G401.6 (cell line): ENCODE data around the gene CCDC127.
"Not testable (repeated sequence)": the region's sequence is repeated elsewhere in the genome, so short reads cannot be mapped to it uniquely, and the experiment has no call there.

ENCODE experiments used
- FAIRE-seq: peaks from 2 replicates; lab custom pipeline; 2012; peaks lifted over from hg19 to GRCh38; lab: Jason Lieb, UNC

Gene CCDC127

GRCh38 chr5:217494-218456 lies at the start of gene CCDC127, which contains the start of gene SDHA:
Gene CCDC127 (minus strand): TSS chr5:218153. CDS start chr5:216849, 1,304 bp downstream.
Gene SDHA (plus strand): TSS chr5:218320. CDS start chr5:218356, 36 bp downstream.
- FAIRE-seq, result not testable (repeated sequence)

GRCh38 chr5:267716-268115 lies 49.8 kb upstream of the CCDC127 start:
- no peak for FAIRE-seq

GRCh38 chr5:266311-267026 lies 48.5 kb upstream of the CCDC127 start:
- not testable (repeated sequence) for FAIRE-seq

- no peak for FAIRE-seq
These were observed 46.4 kb upstream of the CCDC127 start for GRCh38 chr5:264338-264737.

GRCh38 chr5:263275-263974 lies 45.5 kb upstream of the CCDC127 start:
- FAIRE-seq, result not testable (repeated sequence)

- FAIRE-seq, result no peak
These were observed 39.2 kb upstream of the CCDC127 start for GRCh38 chr5:257148-257547.

GRCh38 chr5:256347-256746 lies 38.4 kb upstream of the CCDC127 start:
- not testable (repeated sequence) for FAIRE-seq

- FAIRE-seq, result not testable (repeated sequence)
These were observed 37.2 kb upstream of the CCDC127 start for GRCh38 chr5:255116-255515.

- FAIRE-seq, result not testable (repeated sequence)
These were observed 36.4 kb upstream of the CCDC127 start for GRCh38 chr5:254322-254721.

- FAIRE-seq, result no peak
These were observed 34.6 kb upstream of the CCDC127 start for GRCh38 chr5:252546-252945.

- not testable (repeated sequence) for FAIRE-seq
These were observed 34.0 kb upstream of the CCDC127 start for GRCh38 chr5:251975-252374.

GRCh38 chr5:251538-251937 lies 33.6 kb upstream of the CCDC127 start:
- FAIRE-seq, result not testable (repeated sequence)

- FAIRE-seq, result not testable (repeated sequence)
These were observed 33.1 kb upstream of the CCDC127 start for GRCh38 chr5:251016-251415.

GRCh38 chr5:250396-250795 lies 32.4 kb upstream of the CCDC127 start:
- not testable (repeated sequence) for FAIRE-seq

GRCh38 chr5:245717-246116 lies 27.8 kb upstream of the CCDC127 start:
- FAIRE-seq, result not testable (repeated sequence)

- not testable (repeated sequence) for FAIRE-seq
These were observed 25.9 kb upstream of the CCDC127 start for GRCh38 chr5:243683-244367.

GRCh38 chr5:241045-241669 lies 23.2 kb upstream of the CCDC127 start:
- not testable (repeated sequence) for FAIRE-seq

- not testable (repeated sequence) for FAIRE-seq
These were observed 22.6 kb upstream of the CCDC127 start for GRCh38 chr5:240550-240949.

- FAIRE-seq, result not testable (repeated sequence)
These were observed 20.0 kb upstream of the CCDC127 start for GRCh38 chr5:237931-238330.

- FAIRE-seq, result not testable (repeated sequence)
These were observed 17.6 kb upstream of the CCDC127 start for GRCh38 chr5:235527-235926.

GRCh38 chr5:234450-234849 lies 16.5 kb upstream of the CCDC127 start:
- no peak for FAIRE-seq
